Breast epithelium (tissue), 4 donors: Measurements from ENCODE around the gene IGDCC3. TPM values are rescaled to one million over a fixed set of nuclear protein-coding genes. Genes with fewer than 3 reads are reported as not detected.

Experiments
- DNase-seq, 2 donors: peaks; one replicate each; pipeline ENCODE4 v3.0.0-alpha.2; 2019; ENCODE audit warnings: low spot score in 2 of 2
- H3K27ac ChIP-seq, 2 donors: fragments of 200-600 bp; sonication (generic) in 1 of 2; one replicate each; pipeline ENCODE4 v1.5.1; 2016 to 2019; ENCODE audit warnings: mild to moderate bottlenecking in 1 of 2
- H3K27me3 ChIP-seq, 2 donors: fragments of 200-600 bp; sonication (generic) in 1 of 2; one replicate each; pipeline versions ENCODE4 v1.5.1 to v1.6.0; 2017 to 2019; ENCODE audit warnings: control low read depth in 1 of 2, mild to moderate bottlenecking in 1 of 2
- H3K36me3 ChIP-seq: fragments of 200-600 bp; one replicate; pipeline ENCODE4 v1.5.1; 2019
- H3K4me1 ChIP-seq, 2 donors: fragments of 200-600 bp; sonication (generic); one replicate each; pipeline ENCODE4 v1.5.1; 2016 to 2019; ENCODE audit warnings: control low read depth in 1 of 2
- H3K4me3 ChIP-seq, 3 donors: fragments of 200-600 bp; sonication (generic); 1 replicate in 2 of 3; 2 replicates in 1 of 3; pipeline ENCODE4 v1.5.1; 2016 to 2019; ENCODE audit warnings: mild to moderate bottlenecking in 3 of 3, moderate library complexity in 2 of 3
- H3K9me3 ChIP-seq, 2 donors: fragments of 200-600 bp; sonication (generic) in 1 of 2; one replicate each; pipeline ENCODE4 v1.5.1; 2016 to 2019; ENCODE audit warnings: control low read depth in 1 of 2
- CTCF ChIP-seq, 3 donors: fragments of 450-650 bp; IDR thresholded peaks; one replicate each; pipeline ENCODE4 v1.5.1; 2016 to 2017; ENCODE audit warnings: antibody characterized with exemption in 3 of 3, mild to moderate bottlenecking in 3 of 3, moderate library complexity in 3 of 3
- POLR2A ChIP-seq: fragments of 450-650 bp; IDR thresholded peaks from one replicate; pipeline ENCODE4 v1.6.1; 2016; ENCODE audit warnings: antibody characterized with exemption, mild to moderate bottlenecking, moderate library complexity
- POLR2AphosphoS5 ChIP-seq, 3 donors: sonication (generic); formaldehyde crosslinking; IDR thresholded peaks; one replicate each; pipeline ENCODE4 v1.6.1; 2017; ENCODE audit warnings: antibody characterized with exemption in 3 of 3
- intact Hi-C: fragments of 100-400 bp; cut with DNase I; formaldehyde crosslinking; loops from one replicate; pipeline ENCODE4 v1.15.1; 2023; ENCODE audit warnings: low total_unique reads
- total RNA-seq, 3 donors: library from RNA; depleted of rRNA; stranded (reverse); fragments of >200 nt; gene quantifications; one replicate each; pipeline ENCODE4 v1.1.0, GENCODE V29; 2016

Gene IGDCC3
- total RNA-seq, 3 donors from 2014 or later, result 0.33 to 1.8 TPM; not detected in 1

- Histone ChIP-seq H3K9me3 (no peaks in the 10 kb centered on the region), H3K4me1 (peaks cover 0 to 6% of the 10 kb centered on the region in 2 donors), H3K4me3 (no peak overlapping the region), H3K27me3 (no peaks in the 10 kb centered on the region), H3K36me3 (no peaks in the 10 kb centered on the region), H3K27ac (peak overlapping the region in 1 of 2 donors; percentile 45)
- no peak for TF ChIP-seq POLR2A
- no peak for TF ChIP-seq CTCF (IDR thresholded peaks at IDR 0.05)
- no peak for TF ChIP-seq POLR2AphosphoS5 (IDR thresholded peaks at IDR 0.05)
- DNase-seq, result no peak
- intact Hi-C loops, result no loop called here
Measured at GRCh38 chr15:65416845-65417416, 39.1 kb upstream of the IGDCC3 start.

GRCh38 chr15:65414841-65415621 is 37.2 kb upstream of the IGDCC3 start:
- intact Hi-C loops, result no loop called here
- Histone ChIP-seq H3K27ac (no peak overlapping the region), H3K4me1 (no peaks in the 10 kb centered on the region), H3K36me3 (no peaks in the 10 kb centered on the region), H3K4me3 (no peak overlapping the region), H3K27me3 (no peaks in the 10 kb centered on the region), H3K9me3 (no peaks in the 10 kb centered on the region)
- TF ChIP-seq POLR2A (no peak), CTCF (IDR thresholded peaks at IDR 0.05) (no peak), POLR2AphosphoS5 (IDR thresholded peaks at IDR 0.05) (no peak)
- no peak for DNase-seq

GRCh38 chr15:65413760-65414144 is 36.0 kb upstream of the IGDCC3 start:
- intact Hi-C loops, result no loop called here
- DNase-seq, result no peak
- no peak overlapping the region for H3K27ac ChIP-seq
- no peaks in the 10 kb centered on the region for H3K9me3 ChIP-seq
- H3K36me3 ChIP-seq, result no peaks in the 10 kb centered on the region
- H3K4me1 ChIP-seq, result no peaks in the 10 kb centered on the region
- H3K4me3 ChIP-seq, result no peak overlapping the region
- TF ChIP-seq POLR2AphosphoS5 (IDR thresholded peaks at IDR 0.05), result no peak
- no peak for TF ChIP-seq POLR2A
- no peak for TF ChIP-seq CTCF (IDR thresholded peaks at IDR 0.05)
- no peaks in the 10 kb centered on the region for H3K27me3 ChIP-seq

GRCh38 chr15:65413051-65413759 is 35.4 kb upstream of the IGDCC3 start:
- H3K4me1 ChIP-seq, result no peaks in the 10 kb centered on the region
- H3K27me3 ChIP-seq, result no peaks in the 10 kb centered on the region
- no peak overlapping the region for H3K27ac ChIP-seq
- no peaks in the 10 kb centered on the region for H3K9me3 ChIP-seq
- TF ChIP-seq POLR2A (no peak), POLR2AphosphoS5 (IDR thresholded peaks at IDR 0.05) (no peak), CTCF (IDR thresholded peaks at IDR 0.05) (no peak)
- no peaks in the 10 kb centered on the region for H3K36me3 ChIP-seq
- intact Hi-C loops, result no loop called here
- H3K4me3 ChIP-seq, result no peak overlapping the region
- DNase-seq, result no peak

DNA sequence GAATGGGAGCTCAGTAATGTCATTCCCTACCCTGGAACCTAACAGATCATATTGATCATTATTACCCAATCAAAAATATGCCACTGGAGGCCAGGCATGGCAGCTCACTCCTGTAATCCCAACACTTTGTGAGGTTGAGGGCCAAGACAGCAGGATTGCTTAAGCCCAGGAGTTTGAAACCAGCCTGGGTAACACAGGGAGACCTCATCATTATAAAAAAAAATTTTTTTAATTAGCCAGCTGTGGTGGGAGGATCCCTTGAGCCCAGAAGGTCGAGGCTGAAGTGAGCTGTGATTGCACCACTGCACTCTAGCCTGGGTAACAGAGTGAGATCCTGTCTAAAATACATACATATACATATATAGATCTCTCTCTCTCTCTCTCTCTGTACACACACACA is 34.8 kb upstream of the IGDCC3 start:
- intact Hi-C loops, result no loop called here
- Histone ChIP-seq H3K36me3 (no peaks in the 10 kb centered on the region), H3K4me3 (no peak overlapping the region), H3K9me3 (no peaks in the 10 kb centered on the region), H3K4me1 (no peaks in the 10 kb centered on the region), H3K27ac (no peak overlapping the region), H3K27me3 (no peaks in the 10 kb centered on the region)
- TF ChIP-seq POLR2AphosphoS5 (IDR thresholded peaks at IDR 0.05) (no peak), CTCF (IDR thresholded peaks at IDR 0.05) (no peak), POLR2A (no peak)
- no peak for DNase-seq
